IMR-90 (cell line): ENCODE measurements around the gene CPLX3. TPM values are rescaled to one million over a fixed set of nuclear protein-coding genes. Genes with fewer than 3 reads are reported as not detected.

Experiments
- ATAC-seq: fragments of 200-7000 bp; cut with Tn5 transposase; 2 replicates; pipeline ENCODE4 v1.9.1; 2020; ENCODE audit warnings: low read depth, mild to moderate bottlenecking, moderate library complexity
- BruUV-seq: library from RNA; stranded (reverse); fragments of 400-500 nt; replicated peaks from 2 replicates; lab custom pipeline; 2021; lab: Mats Ljungman, UMichigan
- CTCF ChIA-PET: fragments of 300-600 bp; formaldehyde crosslinking; extraction: SDS; loops from one replicate; lab custom pipeline; 2021; ENCODE audit warnings: antibody characterized with exemption; lab: Yijun Ruan, JAX
- POLR2A ChIA-PET: fragments of 300-600 bp; sonication (Branson Sonifier 250); formaldehyde crosslinking; loops from one replicate; lab custom pipeline; 2022; ENCODE audit warnings: antibody characterized with exemption; ENCODE audit not compliant: unreplicated experiment; lab: Charles Lee
- DNase-seq: peaks from one replicate; pipeline ENCODE4 v3.0.0; 2013
- H2AFZ ChIP-seq: replicated peaks from 2 replicates; pipeline ENCODE3; 2013; ENCODE audit warnings: low read length, mild to moderate bottlenecking; ENCODE audit not compliant: poor library complexity
- H2AK5ac ChIP-seq: 2 replicates; pipeline ENCODE4 v1.6.1; 2013; ENCODE audit warnings: low read depth, low read length, inconsistent platforms
- H2AK9ac ChIP-seq: replicated peaks from 2 replicates; pipeline ENCODE3; 2013; ENCODE audit warnings: mild to moderate bottlenecking, low read depth, low read length, moderate library complexity; ENCODE audit not compliant: poor library complexity
- H2BK120ac ChIP-seq: 2 replicates; pipeline ENCODE4 v1.6.1; 2013; ENCODE audit warnings: low read depth, low read length, inconsistent platforms
- H2BK15ac ChIP-seq: 3 replicates; pipeline ENCODE4 v1.6.1; 2013; ENCODE audit warnings: low read depth, low read length, inconsistent platforms
- H2BK20ac ChIP-seq: 2 replicates; pipeline ENCODE4 v1.6.1; 2013; ENCODE audit warnings: low read depth, mild to moderate bottlenecking, inconsistent platforms, low read length, moderate library complexity
- H2BK5ac ChIP-seq: 2 replicates; pipeline ENCODE4 v1.6.1; 2013; ENCODE audit warnings: mild to moderate bottlenecking, low read depth, low read length, inconsistent platforms; ENCODE audit not compliant: poor library complexity, severe bottlenecking
- H3K14ac ChIP-seq: replicated peaks from 2 replicates; pipeline ENCODE4 v1.6.1; 2013; ENCODE audit warnings: low read depth, low read length, inconsistent platforms
- H3K18ac ChIP-seq: 2 replicates; pipeline ENCODE4 v1.6.1; 2013; ENCODE audit warnings: low read depth, low read length, control low read depth
- H3K23ac ChIP-seq: 2 replicates; pipeline ENCODE4 v1.6.1; 2013; ENCODE audit warnings: low read depth, low read length, inconsistent platforms
- H3K27ac ChIP-seq: 2 replicates; pipeline ENCODE4 v1.5.1; 2013; ENCODE audit warnings: mild to moderate bottlenecking, control low read depth, low read length; ENCODE audit not compliant: insufficient read depth
- H3K27me3 ChIP-seq: 2 replicates; pipeline ENCODE4 v1.6.1; 2013; ENCODE audit warnings: low read length; ENCODE audit not compliant: control insufficient read depth, insufficient read depth
- H3K36me3 ChIP-seq: 2 replicates; pipeline ENCODE4 v1.6.1; 2013; ENCODE audit warnings: low read length, mixed read lengths; ENCODE audit not compliant: control insufficient read depth, insufficient read depth
- H3K4ac ChIP-seq: 2 replicates; pipeline ENCODE4 v1.6.1; 2013; ENCODE audit warnings: low read depth, low read length, inconsistent platforms
- H3K4me1 ChIP-seq: 2 replicates; pipeline ENCODE4 v1.6.1; 2013; ENCODE audit warnings: low read length, mixed read lengths; ENCODE audit not compliant: control insufficient read depth, insufficient read depth
- H3K4me2 ChIP-seq: 2 replicates; pipeline ENCODE4 v1.6.1; 2013; ENCODE audit warnings: low read depth, mild to moderate bottlenecking, control low read depth, low read length, moderate library complexity
- H3K4me3 ChIP-seq: 2 replicates; pipeline ENCODE4 v1.5.1; 2013; ENCODE audit warnings: low read depth, mild to moderate bottlenecking, control low read depth, low read length, moderate library complexity; ENCODE audit not compliant: insufficient read depth
- H3K56ac ChIP-seq: 2 replicates; pipeline ENCODE4 v1.6.1; 2013; ENCODE audit warnings: low read length, inconsistent platforms; ENCODE audit not compliant: insufficient read depth; ENCODE audit errors: extremely low read depth
- H3K79me1 ChIP-seq, 2 experiments: 2 replicates each; pipeline ENCODE4 v1.6.1; 2013; ENCODE audit warnings: low read length in 2 of 2, inconsistent platforms in 1 of 2, low read depth in 1 of 2
- H3K9ac ChIP-seq: 2 replicates; pipeline ENCODE4 v1.6.1; 2013; ENCODE audit warnings: low read depth, low read length, control low read depth
- H3K9me1 ChIP-seq: 2 replicates; pipeline ENCODE4 v1.6.1; 2013; ENCODE audit warnings: low read length, inconsistent platforms; ENCODE audit not compliant: insufficient read depth
- H3K9me3 ChIP-seq: 2 replicates; pipeline ENCODE4 v1.6.1; 2013; ENCODE audit warnings: low read length; ENCODE audit not compliant: control insufficient read depth, insufficient read depth
- H4K20me1 ChIP-seq: 2 replicates; pipeline ENCODE4 v1.6.1; 2013; ENCODE audit warnings: low read length, inconsistent platforms; ENCODE audit not compliant: insufficient read depth
- H4K5ac ChIP-seq: 2 replicates; pipeline ENCODE4 v1.6.1; 2013; ENCODE audit warnings: mild to moderate bottlenecking, low read depth, low read length, control low read depth
- H4K8ac ChIP-seq, 2 experiments: 2 replicates each; pipeline ENCODE4 v1.6.1; 2013; ENCODE audit warnings: low read depth in 2 of 2, low read length in 2 of 2, control low read depth in 1 of 2, inconsistent platforms in 1 of 2
- H4K91ac ChIP-seq: 2 replicates; pipeline ENCODE4 v1.6.1; 2013; ENCODE audit warnings: low read depth, low read length, inconsistent platforms; ENCODE audit not compliant: insufficient read depth
- BHLHE40 ChIP-seq: fragments of 150-350 bp; IDR thresholded peaks from 2 replicates; pipeline ENCODE4 v1.6.1; 2016; ENCODE audit warnings: mild to moderate bottlenecking, low read depth, low read length
- ELK1 ChIP-seq: fragments of 150-350 bp; IDR thresholded peaks from 2 replicates; pipeline ENCODE4 v1.6.1; 2016; ENCODE audit warnings: low read depth, mild to moderate bottlenecking, low read length, moderate library complexity, borderline replicate concordance
- FOS ChIP-seq: fragments of 150-350 bp; IDR thresholded peaks from 2 replicates; pipeline ENCODE4 v1.6.1; 2016; ENCODE audit warnings: low read depth, low read length
- MAZ ChIP-seq: IDR thresholded peaks from 2 replicates; pipeline ENCODE4 v1.6.1; 2012; ENCODE audit warnings: low read depth, mild to moderate bottlenecking, low read length, improper control_type of control experiment, moderate library complexity, borderline replicate concordance
- MXI1 ChIP-seq: IDR thresholded peaks from 2 replicates; pipeline ENCODE4 v1.6.1; 2012; ENCODE audit warnings: low read depth, mild to moderate bottlenecking, low read length, moderate library complexity, borderline replicate concordance
- NFE2L2 ChIP-seq: fragments of 150-350 bp; IDR thresholded peaks from 2 replicates; pipeline ENCODE4 v1.6.1; 2016; ENCODE audit warnings: low read depth, mild to moderate bottlenecking, low read length
- POLR2A ChIP-seq: IDR thresholded peaks from 2 replicates; pipeline ENCODE4 v1.6.1; 2012; ENCODE audit warnings: mild to moderate bottlenecking, low read depth, low read length
- RAD21 ChIP-seq: IDR thresholded peaks from 2 replicates; pipeline ENCODE4 v1.6.1; 2012; ENCODE audit warnings: low read length, improper control_type of control experiment
- RFX5 ChIP-seq: IDR thresholded peaks from 2 replicates; pipeline ENCODE4 v1.8.0; 2012; ENCODE audit warnings: low read depth, mild to moderate bottlenecking, low read length, moderate library complexity
- SMC3 ChIP-seq: fragments of 150-350 bp; IDR thresholded peaks from 2 replicates; pipeline ENCODE4 v1.6.1; 2016; ENCODE audit warnings: low read depth, mild to moderate bottlenecking, antibody characterized with exemption, low read length, moderate library complexity
- USF2 ChIP-seq: fragments of 150-350 bp; IDR thresholded peaks from 2 replicates; pipeline ENCODE4 v1.6.1; 2017; ENCODE audit warnings: mild to moderate bottlenecking, antibody characterized with exemption, low read length, low read depth
- WGBS, 2 experiments: methylation state at CpG; one replicate each; pipeline versions ENCODE4 v1.1.5 to v1.1.7; 2013; ENCODE audit warnings: missing lambda C conversion rate in 2 of 2; ENCODE audit not compliant: insufficient read length in 1 of 2; ENCODE audit errors: extremely low coverage in 2 of 2; 5-methylcytosine and 5-hydroxymethylcytosine counted together
- dilution Hi-C: fragments of 300-500 bp; cut with HindIII; formaldehyde crosslinking; loops from one replicate; pipeline ENCODE4 v1.14.3; 2018; ENCODE audit warnings: low sequenced_read_pairs; ENCODE audit not compliant: unreplicated experiment
- in situ Hi-C: fragments of 300-500 bp; cut with MboI; formaldehyde crosslinking; loops from 3 replicates; pipeline ENCODE4 v1.14.3; 2019; ENCODE audit warnings: low sequenced_read_pairs, inconsistent platforms, mixed read lengths
- intact Hi-C: fragments of 100-400 bp; cut with micrococcal nuclease; formaldehyde crosslinking; loops from 2 replicates; pipeline ENCODE4 v1.10.0; 2022
- polyA plus RNA-seq, 3 experiments: library from polyadenylated mRNA; depleted of rRNA; stranded (reverse); fragments of >200 nt; gene quantifications; 2 replicates each; pipeline ENCODE4 v1.2.3, GENCODE V29; 2012; ENCODE audit warnings: low replicate concordance in 1 of 3
- total RNA-seq: library from RNA; depleted of rRNA; stranded (reverse); fragments of >200 nt; gene quantifications from 2 replicates; pipeline ENCODE4 v1.2.3, GENCODE V29; 2012

Gene CPLX3
- total and polyA plus RNA-seq, 2 of the 4 experiments (the other 2 are of a cell fraction) = not detected

DNA sequence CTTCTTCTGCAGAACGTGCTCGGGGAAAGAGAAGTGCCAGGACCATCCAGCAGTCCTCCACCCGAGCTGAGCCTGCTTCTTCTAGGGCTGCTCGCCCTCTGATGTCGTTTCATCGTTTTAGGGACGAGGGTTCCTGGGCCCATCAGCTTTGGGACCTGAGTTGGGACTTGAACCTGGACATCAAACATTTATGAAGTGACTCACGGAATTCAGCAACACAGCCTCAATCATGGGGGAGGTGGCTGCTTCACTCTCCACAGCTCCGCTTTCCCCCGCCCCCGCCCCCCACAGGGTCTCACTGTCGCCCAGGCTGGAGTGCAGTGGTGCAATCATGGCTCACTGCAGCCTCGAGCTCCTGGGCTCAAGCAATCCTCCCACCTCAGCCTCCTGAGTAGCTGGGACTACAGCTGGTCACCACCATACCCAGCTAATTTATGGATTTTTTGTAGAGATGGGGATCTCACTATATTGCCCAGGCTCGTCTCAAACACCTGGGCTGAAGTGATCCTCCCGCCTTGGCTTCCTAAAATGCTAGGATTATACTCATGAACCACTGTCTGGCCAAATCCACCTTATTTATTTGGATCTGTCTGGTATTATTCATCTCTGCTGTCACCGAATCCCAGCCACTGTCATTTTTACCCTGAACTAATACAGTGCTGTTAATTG lies 47.5 kb downstream of the CPLX3 start (continued):
- no peak for TF ChIP-seq MAZ

- Histone ChIP-seq H3K4me3 (no peak overlapping the region), H3K27me3 (no peaks in the 10 kb centered on the region), H2AFZ (no peak overlapping the region), H4K8ac (no peak overlapping the region), H4K20me1 (no peaks in the 10 kb centered on the region), H3K79me1 (peaks cover 0 to 5% of the 10 kb centered on the region in 2 experiments; a peak in 1 of 4 replicates), H3K36me3 (no peaks in the 10 kb centered on the region), H3K4me2 (no peak overlapping the region), H3K56ac (no peak overlapping the region), H3K27ac (no peak overlapping the region), H3K9ac (no peak overlapping the region), H2BK20ac (no peak overlapping the region), H3K14ac (no peak overlapping the region), H3K4me1 (peaks cover 3% of the 10 kb centered on the region; the same call in 1 of the 2 replicates), H4K5ac (no peak overlapping the region), H2AK5ac (no peak overlapping the region), H2AK9ac (no peak overlapping the region), H3K4ac (no peak overlapping the region), H2BK5ac (no peak overlapping the region), H2BK120ac (no peak overlapping the region), H3K18ac (no peak overlapping the region), H2BK15ac (no peak overlapping the region), H3K9me3 (no peaks in the 10 kb centered on the region; the same call in 1 of the 2 replicates), H3K9me1 (peaks cover 4% of the 10 kb centered on the region; the same call in 1 of the 2 replicates), H3K23ac (no peak overlapping the region), H4K91ac (no peak overlapping the region)
- ChIA-PET CTCF (no interaction called here), POLR2A (no interaction called here)
- TF ChIP-seq NFE2L2 (no peak), MXI1 (no peak), FOS (no peak), SMC3 (no peak), ELK1 (no peak), RFX5 (no peak), BHLHE40 (no peak), MAZ (no peak), USF2 (no peak), POLR2A (no peak), RAD21 (no peak)
- ATAC-seq (no peak), DNase-seq (no peak)
- dilution Hi-C loops (no loop called here), in situ Hi-C loops (no loop called here), intact Hi-C loops (no loop called here)
- BruUV-seq = no TSS peak
- WGBS, 2 experiments = no CpG with 5 or more reads among the region's 4 CpGs
Measured at GRCh38 chr15:74878273-74878672, 51.8 kb downstream of the CPLX3 start.
